Breast epithelium (tissue), 4 donors: ENCODE data around the gene PRR35. TPM values are rescaled to one million over a fixed set of nuclear protein-coding genes. Genes with fewer than 3 reads are reported as not detected.

Source experiments
- DNase-seq, 2 donors: peaks; one replicate each; pipeline ENCODE4 v3.0.0-alpha.2; 2019; ENCODE audit warnings: low spot score in 2 of 2
- H3K27ac ChIP-seq, 2 donors: fragments of 200-600 bp; sonication (generic) in 1 of 2; one replicate each; pipeline ENCODE4 v1.5.1; 2016 to 2019; ENCODE audit warnings: mild to moderate bottlenecking in 1 of 2
- H3K27me3 ChIP-seq, 2 donors: fragments of 200-600 bp; sonication (generic) in 1 of 2; one replicate each; pipeline versions ENCODE4 v1.5.1 to v1.6.0; 2017 to 2019; ENCODE audit warnings: control low read depth in 1 of 2, mild to moderate bottlenecking in 1 of 2
- H3K36me3 ChIP-seq: fragments of 200-600 bp; one replicate; pipeline ENCODE4 v1.5.1; 2019
- H3K4me1 ChIP-seq, 2 donors: fragments of 200-600 bp; sonication (generic); one replicate each; pipeline ENCODE4 v1.5.1; 2016 to 2019; ENCODE audit warnings: control low read depth in 1 of 2
- H3K4me3 ChIP-seq, 3 donors: fragments of 200-600 bp; sonication (generic); 1 replicate in 2 of 3; 2 replicates in 1 of 3; pipeline ENCODE4 v1.5.1; 2016 to 2019; ENCODE audit warnings: mild to moderate bottlenecking in 3 of 3, moderate library complexity in 2 of 3
- H3K9me3 ChIP-seq, 2 donors: fragments of 200-600 bp; sonication (generic) in 1 of 2; one replicate each; pipeline ENCODE4 v1.5.1; 2016 to 2019; ENCODE audit warnings: control low read depth in 1 of 2
- POLR2A ChIP-seq: fragments of 450-650 bp; IDR thresholded peaks from one replicate; pipeline ENCODE4 v1.6.1; 2016; ENCODE audit warnings: antibody characterized with exemption, mild to moderate bottlenecking, moderate library complexity
- POLR2AphosphoS5 ChIP-seq, 3 donors: sonication (generic); formaldehyde crosslinking; IDR thresholded peaks; one replicate each; pipeline ENCODE4 v1.6.1; 2017; ENCODE audit warnings: antibody characterized with exemption in 3 of 3
- intact Hi-C: fragments of 100-400 bp; cut with DNase I; formaldehyde crosslinking; loops from one replicate; pipeline ENCODE4 v1.15.1; 2023; ENCODE audit warnings: low total_unique reads
- total RNA-seq, 3 donors: library from RNA; depleted of rRNA; stranded (reverse); fragments of >200 nt; gene quantifications; one replicate each; pipeline ENCODE4 v1.1.0, GENCODE V29; 2016
- TF ChIP-seq, protein P1 (sequence below), 3 donors: fragments of 450-650 bp; IDR thresholded peaks; one replicate each; pipeline ENCODE4 v1.5.1; 2016 to 2017; ENCODE audit warnings: antibody characterized with exemption in 3 of 3, mild to moderate bottlenecking in 3 of 3, moderate library complexity in 3 of 3

PRR35 gene
- total RNA-seq, 3 donors from 2014 or later, result not detected

DNA sequence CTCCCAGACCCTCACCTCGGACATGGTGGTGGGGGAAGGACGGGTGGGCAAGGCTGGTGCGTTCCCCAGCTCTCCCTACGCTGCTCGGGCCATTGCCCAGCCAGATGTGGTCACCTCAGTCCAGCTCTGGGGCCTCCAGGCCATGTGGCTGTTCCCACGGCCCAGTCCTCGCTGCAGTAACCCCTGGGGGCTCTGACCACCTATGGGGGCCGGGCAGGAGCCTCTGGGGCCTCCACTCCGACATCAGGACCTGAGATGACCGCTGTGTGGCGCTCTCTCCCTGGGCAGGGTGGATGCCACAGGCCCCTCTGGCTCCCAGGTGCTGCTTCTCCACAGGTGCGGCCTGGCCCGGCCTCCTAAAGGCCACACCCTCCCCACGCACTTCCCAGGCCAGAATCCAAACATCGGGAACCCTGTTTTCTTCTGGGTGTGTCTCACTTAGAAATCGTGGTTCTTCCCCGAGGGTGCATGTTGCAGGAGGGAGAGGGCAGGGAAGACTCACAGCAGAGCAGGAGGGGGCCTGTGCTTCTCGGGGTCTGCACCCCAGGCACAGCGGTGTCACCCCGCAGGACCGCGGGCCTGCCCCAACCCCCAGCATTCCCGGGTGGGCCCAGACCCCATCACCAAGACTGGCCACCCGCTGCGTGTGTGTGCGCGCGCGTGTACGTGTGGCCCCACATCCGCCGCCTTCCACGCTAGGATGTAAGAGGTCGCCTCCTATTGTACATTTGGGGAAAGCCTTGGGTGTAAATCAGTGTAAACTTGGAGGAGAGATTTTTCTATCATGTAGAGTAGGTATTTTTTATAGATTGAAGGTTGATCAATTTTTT, 38.6 kb upstream of the PRR35 start:
- no peak for DNase-seq
- Histone ChIP-seq H3K9me3 (no peaks in the 10 kb centered on the region), H3K4me1 (peaks cover 0 to 20% of the 10 kb centered on the region in 2 donors), H3K4me3 (no peak overlapping the region), H3K36me3 (no peaks in the 10 kb centered on the region), H3K27me3 (no peaks in the 10 kb centered on the region), H3K27ac (no peak overlapping the region)
- TF ChIP-seq, protein P1, sequence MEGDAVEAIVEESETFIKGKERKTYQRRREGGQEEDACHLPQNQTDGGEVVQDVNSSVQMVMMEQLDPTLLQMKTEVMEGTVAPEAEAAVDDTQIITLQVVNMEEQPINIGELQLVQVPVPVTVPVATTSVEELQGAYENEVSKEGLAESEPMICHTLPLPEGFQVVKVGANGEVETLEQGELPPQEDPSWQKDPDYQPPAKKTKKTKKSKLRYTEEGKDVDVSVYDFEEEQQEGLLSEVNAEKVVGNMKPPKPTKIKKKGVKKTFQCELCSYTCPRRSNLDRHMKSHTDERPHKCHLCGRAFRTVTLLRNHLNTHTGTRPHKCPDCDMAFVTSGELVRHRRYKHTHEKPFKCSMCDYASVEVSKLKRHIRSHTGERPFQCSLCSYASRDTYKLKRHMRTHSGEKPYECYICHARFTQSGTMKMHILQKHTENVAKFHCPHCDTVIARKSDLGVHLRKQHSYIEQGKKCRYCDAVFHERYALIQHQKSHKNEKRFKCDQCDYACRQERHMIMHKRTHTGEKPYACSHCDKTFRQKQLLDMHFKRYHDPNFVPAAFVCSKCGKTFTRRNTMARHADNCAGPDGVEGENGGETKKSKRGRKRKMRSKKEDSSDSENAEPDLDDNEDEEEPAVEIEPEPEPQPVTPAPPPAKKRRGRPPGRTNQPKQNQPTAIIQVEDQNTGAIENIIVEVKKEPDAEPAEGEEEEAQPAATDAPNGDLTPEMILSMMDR (IDR thresholded peaks at IDR 0.05), result no peak
- TF ChIP-seq POLR2AphosphoS5 (IDR thresholded peaks at IDR 0.05) (no peak), POLR2A (no peak)
- intact Hi-C loops, result no loop called here

DNA sequence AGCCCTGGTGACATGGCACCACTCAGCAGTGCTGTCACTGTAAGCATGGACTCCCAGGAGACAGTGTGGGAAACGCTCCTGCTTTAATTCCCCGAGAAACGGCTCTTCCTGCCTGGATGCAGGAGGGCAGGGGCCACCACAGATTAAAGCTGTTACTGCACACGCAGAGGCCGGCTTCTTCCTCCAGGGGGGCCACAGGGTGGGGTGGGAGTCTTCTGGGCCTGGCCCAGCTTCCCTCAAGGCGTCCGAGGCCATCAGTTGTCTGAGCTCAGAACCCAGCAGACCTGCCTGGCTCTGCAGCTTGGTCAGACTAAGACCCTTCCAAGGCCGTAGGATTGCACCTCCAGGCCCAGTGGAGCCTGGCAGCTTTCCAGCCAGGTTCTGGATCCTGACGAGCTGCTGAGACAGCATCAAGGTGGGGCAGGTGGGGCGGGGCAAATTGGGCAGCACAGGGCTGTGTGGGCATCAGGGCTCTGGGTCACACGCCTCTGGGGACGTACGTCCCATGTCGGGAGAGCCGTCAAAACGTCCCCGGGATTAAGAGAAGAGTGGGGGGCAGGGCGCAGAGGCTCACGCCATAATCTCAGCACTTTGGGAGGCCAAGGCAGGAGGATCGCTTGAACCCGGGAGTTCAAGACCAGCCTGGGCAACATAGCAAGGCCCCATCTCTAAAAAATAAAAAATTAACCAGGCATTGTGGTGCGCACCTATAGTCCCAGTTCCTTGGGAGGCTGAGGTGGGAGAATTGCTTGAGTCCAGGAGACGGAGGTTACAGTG, 37.7 kb upstream of the PRR35 start:
- Histone ChIP-seq H3K4me1 (peaks cover 0 to 20% of the 10 kb centered on the region in 2 donors), H3K9me3 (no peaks in the 10 kb centered on the region), H3K27me3 (no peaks in the 10 kb centered on the region), H3K36me3 (no peaks in the 10 kb centered on the region), H3K4me3 (no peak overlapping the region), H3K27ac (no peak overlapping the region)
- DNase-seq, result no peak
- TF ChIP-seq POLR2AphosphoS5 (IDR thresholded peaks at IDR 0.05) (no peak), POLR2A (no peak)
- TF ChIP-seq, protein P1 (IDR thresholded peaks at IDR 0.05), result no peak
- intact Hi-C loops, result no loop called here

DNA sequence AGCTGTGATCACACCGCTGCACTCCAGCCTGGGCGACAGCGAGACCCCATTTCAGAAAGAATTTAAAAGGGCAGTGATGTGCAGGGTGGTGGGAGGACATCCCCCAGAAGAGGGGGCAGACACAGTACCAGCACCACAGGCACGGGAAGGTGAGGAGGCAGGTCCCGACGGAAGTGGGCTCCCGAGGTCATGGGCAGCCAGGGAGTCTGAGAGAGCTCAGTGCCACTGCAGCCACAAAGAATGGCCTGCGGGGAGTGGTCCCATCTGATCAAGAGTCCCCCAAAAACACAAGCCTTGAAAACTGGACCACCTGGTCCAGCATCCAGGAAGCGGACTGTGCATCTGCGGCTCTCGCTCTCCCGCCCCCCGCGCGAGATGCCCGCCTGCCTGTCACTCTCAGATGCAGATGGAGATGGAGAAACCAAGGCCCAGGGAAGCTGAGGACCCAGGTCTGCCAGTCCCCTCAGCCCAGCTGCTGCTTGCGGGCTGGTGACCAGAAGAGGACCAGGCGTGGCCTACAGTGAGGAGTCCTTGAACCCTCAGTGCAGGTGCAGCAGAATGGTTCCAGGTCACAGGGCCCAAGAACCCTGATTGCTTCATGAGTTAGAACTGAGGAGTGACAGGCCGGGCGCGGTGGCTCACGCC, 37.0 kb upstream of the PRR35 start:
- Histone ChIP-seq H3K4me1 (peaks cover 0 to 20% of the 10 kb centered on the region in 2 donors), H3K9me3 (no peaks in the 10 kb centered on the region), H3K27me3 (no peaks in the 10 kb centered on the region), H3K4me3 (no peak overlapping the region), H3K36me3 (no peaks in the 10 kb centered on the region), H3K27ac (no peak overlapping the region)
- no peak for DNase-seq
- intact Hi-C loops, result no loop called here
- TF ChIP-seq POLR2A (no peak), POLR2AphosphoS5 (IDR thresholded peaks at IDR 0.05) (no peak)

DNA sequence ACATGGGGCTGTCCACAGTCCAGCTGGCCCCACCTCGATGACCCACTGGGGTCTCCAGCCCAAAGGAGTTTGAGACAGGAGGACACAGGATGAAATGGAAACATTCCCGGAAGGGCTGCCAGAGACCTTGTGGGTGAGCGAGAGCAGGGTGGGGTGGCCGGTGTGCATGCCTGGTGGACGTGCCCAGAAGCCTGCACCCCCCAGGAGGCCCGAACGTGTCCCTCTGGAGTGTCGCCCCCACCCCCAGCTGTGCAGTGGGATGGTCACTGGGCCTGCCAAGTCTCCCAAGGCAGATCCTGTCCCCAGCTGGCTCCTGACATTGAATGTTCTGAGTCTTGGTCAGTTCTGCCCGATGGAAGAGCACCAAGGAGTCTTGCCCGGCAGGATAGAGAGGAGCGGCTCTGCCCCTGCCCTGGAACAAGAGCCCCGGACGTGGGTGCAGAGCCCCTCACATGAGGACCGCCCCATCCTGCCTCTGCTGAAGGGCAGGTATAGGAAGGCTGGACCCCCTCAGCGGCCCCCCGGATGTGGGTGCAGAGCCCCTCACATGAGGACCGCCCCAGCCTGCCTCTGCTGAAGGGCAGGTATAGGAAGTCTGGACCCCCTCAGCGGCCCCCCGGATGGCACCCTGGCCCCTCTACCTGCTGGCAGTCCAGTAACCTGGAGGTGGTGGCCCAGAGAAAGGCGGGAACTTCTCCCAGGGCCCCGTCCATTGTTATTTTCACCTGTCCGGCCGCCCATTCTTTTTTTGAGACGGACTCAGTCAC, 35.7 kb upstream of the PRR35 start:
- Histone ChIP-seq H3K4me3 (no peak overlapping the region), H3K36me3 (no peaks in the 10 kb centered on the region), H3K9me3 (no peaks in the 10 kb centered on the region), H3K4me1 (peaks cover 0 to 27% of the 10 kb centered on the region in 2 donors), H3K27me3 (no peaks in the 10 kb centered on the region), H3K27ac (peak overlapping the region in 1 of 2 donors; percentile 97)
- DNase-seq, result no peak
- intact Hi-C loops, result no loop called here
- no peak for TF ChIP-seq POLR2AphosphoS5 (IDR thresholded peaks at IDR 0.05)
- TF ChIP-seq POLR2A, result no peak
- TF ChIP-seq, protein P1 (IDR thresholded peaks at IDR 0.05), result no peak

DNA sequence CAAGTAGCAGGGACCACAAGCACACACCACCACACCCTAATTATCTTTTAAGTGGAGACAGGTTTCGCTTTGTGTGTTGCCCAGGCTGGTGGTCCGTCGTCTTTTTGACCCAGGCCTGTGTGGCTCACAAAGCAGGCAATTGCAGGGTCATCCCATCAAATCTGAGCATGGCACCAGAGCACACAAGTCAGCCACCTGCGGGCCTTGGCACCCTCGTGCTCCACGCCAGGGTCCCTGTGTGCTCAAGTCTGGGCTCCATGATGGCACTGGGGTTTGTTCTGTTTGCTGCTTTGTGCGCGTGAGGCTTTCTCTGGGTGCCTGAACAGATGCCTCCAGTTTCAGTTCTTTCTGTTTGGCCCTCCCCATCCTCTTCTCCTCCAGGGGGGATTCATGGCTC, 35.1 kb upstream of the PRR35 start:
- no peaks in the 10 kb centered on the region for H3K36me3 ChIP-seq
- no peak overlapping the region for H3K4me3 ChIP-seq
- TF ChIP-seq, protein P1 (IDR thresholded peaks at IDR 0.05), result no peak
- TF ChIP-seq POLR2AphosphoS5 (IDR thresholded peaks at IDR 0.05) (no peak), POLR2A (no peak)
- DNase-seq, result no peak
- no peaks in the 10 kb centered on the region for H3K27me3 ChIP-seq
- intact Hi-C loops, result no loop called here
- no peaks in the 10 kb centered on the region for H3K9me3 ChIP-seq
- H3K27ac ChIP-seq, result peak overlapping the region; percentile 45 to 97
- H3K4me1 ChIP-seq, result peaks cover 0 to 33% of the 10 kb centered on the region in 2 donors
